WTC11 (cell line): Measurements from ENCODE around the gene ARHGAP4.

Experiments
- ATF2 ChIP-seq: sonication (generic); formaldehyde crosslinking; IDR thresholded peaks from 2 replicates; pipeline ENCODE4 v1.8.1; 2022; ENCODE audit warnings: low read depth, missing genetic modification reagents, borderline replicate concordance
- CTCF ChIP-seq: fragments of 200-600 bp; IDR thresholded peaks from 2 replicates; pipeline ENCODE4 v1.8.0; 2022; ENCODE audit warnings: antibody characterized with exemption
- GRHL2 ChIP-seq: fragments of 250-450 bp; sonication (Bioruptor Pico); IDR thresholded peaks from 2 replicates; pipeline ENCODE4 v1.8.0; 2022; ENCODE audit warnings: mild to moderate bottlenecking, moderate library complexity; ENCODE audit not compliant: insufficient replicate concordance, severe bottlenecking
- JUN ChIP-seq: sonication (generic); formaldehyde crosslinking; IDR thresholded peaks from 2 replicates; pipeline ENCODE4 v1.8.0; 2023; ENCODE audit warnings: mild to moderate bottlenecking, missing genetic modification reagents
- NFYB ChIP-seq: sonication (generic); formaldehyde crosslinking; conservative IDR thresholded peaks from 2 replicates; pipeline ENCODE4 v1.8.0; 2022; ENCODE audit warnings: low read depth, missing genetic modification reagents
- STAT6 ChIP-seq: sonication (generic); formaldehyde crosslinking; conservative IDR thresholded peaks from 2 replicates; pipeline ENCODE4 v1.8.1; 2023; ENCODE audit warnings: mild to moderate bottlenecking, low read depth, missing genetic modification reagents, moderate library complexity
- USF1 ChIP-seq: sonication (generic); formaldehyde crosslinking; IDR thresholded peaks from 2 replicates; pipeline ENCODE4 v1.8.0; 2022; ENCODE audit warnings: mild to moderate bottlenecking, missing genetic modification reagents

DNA sequence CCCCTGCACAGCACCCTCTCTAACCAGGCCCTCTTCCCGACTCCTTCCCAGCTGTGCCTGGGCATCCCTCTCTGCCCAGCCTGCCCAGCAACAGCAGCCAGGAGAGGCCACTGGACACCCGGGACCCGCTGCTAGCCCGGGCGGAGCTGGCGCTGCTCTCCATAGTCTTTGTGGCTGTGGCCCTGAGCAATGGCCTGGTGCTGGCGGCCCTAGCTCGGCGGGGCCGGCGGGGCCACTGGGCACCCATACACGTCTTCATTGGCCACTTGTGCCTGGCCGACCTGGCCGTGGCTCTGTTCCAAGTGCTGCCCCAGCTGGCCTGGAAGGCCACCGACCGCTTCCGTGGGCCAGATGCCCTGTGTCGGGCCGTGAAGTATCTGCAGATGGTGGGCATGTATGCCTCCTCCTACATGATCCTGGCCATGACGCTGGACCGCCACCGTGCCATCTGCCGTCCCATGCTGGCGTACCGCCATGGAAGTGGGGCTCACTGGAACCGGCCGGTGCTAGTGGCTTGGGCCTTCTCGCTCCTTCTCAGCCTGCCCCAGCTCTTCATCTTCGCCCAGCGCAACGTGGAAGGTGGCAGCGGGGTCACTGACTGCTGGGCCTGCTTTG is 20.5 kb downstream of the ARHGAP4 start:
- no peak for TF ChIP-seq JUN
- TF ChIP-seq CTCF, result no peak
- no peak for TF ChIP-seq GRHL2
- no peak for TF ChIP-seq USF1 (CRISPR knock-in tag)
- TF ChIP-seq STAT6 (CRISPR knock-in tag), result no peak
- TF ChIP-seq ATF2 (CRISPR knock-in tag), result no peak
- no peak for TF ChIP-seq NFYB (CRISPR knock-in tag)
